ENCODE results near the gene IL13RA1.
"Not testable (repeated sequence)": the region's sequence is repeated elsewhere in the genome, so short reads cannot be mapped to it uniquely, and the experiment has no call there.

IL13RA1 gene

DNA sequence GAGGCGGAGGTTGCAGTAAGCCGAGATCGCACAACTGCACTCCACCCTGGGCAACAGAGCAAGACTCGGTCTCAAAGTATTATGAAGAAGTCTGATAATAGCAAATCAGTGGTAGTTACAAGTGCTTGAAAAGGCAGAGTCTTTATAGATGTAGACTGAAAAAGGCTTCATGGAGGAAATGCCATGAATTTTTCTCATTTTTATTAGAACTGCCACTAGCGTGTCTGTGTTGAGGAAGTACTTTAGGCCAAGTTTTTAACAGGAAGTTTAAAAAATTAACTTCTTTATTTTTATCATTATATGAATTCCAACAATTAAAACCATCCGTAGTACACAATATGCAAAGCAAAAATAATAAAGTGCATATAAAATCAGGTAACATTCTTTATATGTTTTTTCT is 32.8 kb upstream of the IL13RA1 start:
- in situ Hi-C loops (cut with MboI; ENCODE audit: low pct_unique_long_range_greater_than_20kb, low sequenced_read_pairs, unreplicated experiment): no loop called here
- no peak for DNase-seq (ENCODE audit: low spot score)

DNA sequence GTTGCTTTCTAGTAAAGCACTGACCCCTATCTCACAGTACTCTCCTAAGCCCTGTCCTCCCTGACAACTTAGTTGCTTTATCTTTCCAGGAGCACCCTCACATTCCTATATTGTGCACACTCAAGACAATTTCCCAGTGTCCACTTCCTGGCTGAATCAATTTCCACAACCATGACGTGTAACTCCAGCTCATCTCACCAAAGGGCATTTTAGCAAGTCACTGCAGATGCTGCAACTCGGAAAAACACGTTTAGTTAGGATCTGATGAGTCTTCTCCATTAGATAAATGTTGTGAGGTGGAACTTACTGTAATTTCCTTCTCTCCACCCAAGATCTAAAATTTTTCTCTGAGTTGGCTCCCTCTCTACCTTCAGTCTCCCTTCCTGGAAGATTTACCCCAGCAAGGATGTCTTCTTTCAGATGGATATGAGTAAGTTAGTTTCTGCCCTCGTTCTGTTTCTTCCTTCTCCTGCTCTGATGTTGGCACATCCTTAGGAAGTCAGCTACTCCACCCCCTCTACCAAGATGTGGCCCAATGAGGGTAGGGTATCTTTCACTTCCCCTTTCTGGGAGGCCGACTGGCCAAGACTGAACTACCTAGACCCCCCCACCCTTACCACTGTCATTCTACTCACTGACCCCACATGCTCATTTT is 28.8 kb upstream of the IL13RA1 start:
- no peak for DNase-seq (ENCODE audit: low spot score)
- TF ChIP-seq, protein P1, sequence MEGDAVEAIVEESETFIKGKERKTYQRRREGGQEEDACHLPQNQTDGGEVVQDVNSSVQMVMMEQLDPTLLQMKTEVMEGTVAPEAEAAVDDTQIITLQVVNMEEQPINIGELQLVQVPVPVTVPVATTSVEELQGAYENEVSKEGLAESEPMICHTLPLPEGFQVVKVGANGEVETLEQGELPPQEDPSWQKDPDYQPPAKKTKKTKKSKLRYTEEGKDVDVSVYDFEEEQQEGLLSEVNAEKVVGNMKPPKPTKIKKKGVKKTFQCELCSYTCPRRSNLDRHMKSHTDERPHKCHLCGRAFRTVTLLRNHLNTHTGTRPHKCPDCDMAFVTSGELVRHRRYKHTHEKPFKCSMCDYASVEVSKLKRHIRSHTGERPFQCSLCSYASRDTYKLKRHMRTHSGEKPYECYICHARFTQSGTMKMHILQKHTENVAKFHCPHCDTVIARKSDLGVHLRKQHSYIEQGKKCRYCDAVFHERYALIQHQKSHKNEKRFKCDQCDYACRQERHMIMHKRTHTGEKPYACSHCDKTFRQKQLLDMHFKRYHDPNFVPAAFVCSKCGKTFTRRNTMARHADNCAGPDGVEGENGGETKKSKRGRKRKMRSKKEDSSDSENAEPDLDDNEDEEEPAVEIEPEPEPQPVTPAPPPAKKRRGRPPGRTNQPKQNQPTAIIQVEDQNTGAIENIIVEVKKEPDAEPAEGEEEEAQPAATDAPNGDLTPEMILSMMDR (IDR thresholded peaks at IDR 0.05; ENCODE audit: extremely low read depth, insufficient read depth, missing control alignments): no peak
- in situ Hi-C loops (cut with MboI; ENCODE audit: low pct_unique_long_range_greater_than_20kb, low sequenced_read_pairs, unreplicated experiment): no loop called here

More for the DNA sequence above, 32.8 kb upstream of the IL13RA1 start:
- TF ChIP-seq, protein P1 (IDR thresholded peaks at IDR 0.05; ENCODE audit: extremely low read depth, insufficient read depth, missing control alignments): no peak

DNA sequence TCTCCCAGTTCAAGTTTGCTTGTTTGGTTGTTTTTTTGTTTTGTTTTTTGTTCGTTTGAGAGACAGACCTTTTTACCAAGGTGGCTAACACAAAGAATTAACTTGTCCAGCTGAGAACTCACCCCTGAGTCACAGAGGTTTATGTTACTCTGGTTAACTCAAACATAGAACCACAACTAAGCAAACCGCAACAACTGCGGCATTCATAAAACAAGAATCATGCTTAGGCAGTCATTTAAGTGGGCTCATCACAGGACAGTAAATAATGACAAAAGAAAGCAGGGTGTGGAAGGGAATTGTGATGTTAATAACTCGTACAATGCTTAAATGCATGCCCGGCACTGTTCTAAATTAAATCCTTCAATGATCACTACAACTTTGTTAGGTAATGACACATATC is 24.7 kb upstream of the IL13RA1 start:
- in situ Hi-C loops (cut with MboI; ENCODE audit: low pct_unique_long_range_greater_than_20kb, low sequenced_read_pairs, unreplicated experiment): no loop called here
- TF ChIP-seq, protein P1 (IDR thresholded peaks at IDR 0.05; ENCODE audit: extremely low read depth, insufficient read depth, missing control alignments): no peak
- DNase-seq (ENCODE audit: low spot score): no peak

DNA sequence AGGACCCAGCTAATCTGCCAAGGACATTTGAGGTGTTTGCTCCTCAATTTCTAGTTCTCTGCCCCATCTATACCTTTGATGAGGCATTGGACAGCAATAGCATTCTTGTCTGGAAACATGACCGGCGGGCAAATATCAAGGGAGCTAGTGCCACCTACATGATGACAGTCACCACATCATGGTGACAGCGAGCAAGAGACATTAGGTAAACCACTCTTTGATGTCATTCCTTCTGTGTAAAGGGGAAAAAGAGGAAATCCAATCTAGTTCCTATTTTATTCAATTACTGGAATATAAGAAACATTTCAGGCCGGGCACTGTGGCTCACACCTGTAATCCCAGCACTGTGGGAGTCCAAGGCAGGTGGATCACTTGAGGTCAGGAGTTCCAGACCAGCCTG is 20.7 kb upstream of the IL13RA1 start:
- TF ChIP-seq, protein P1 (IDR thresholded peaks at IDR 0.05; ENCODE audit: extremely low read depth, insufficient read depth, missing control alignments): no peak
- in situ Hi-C loops (cut with MboI; ENCODE audit: low pct_unique_long_range_greater_than_20kb, low sequenced_read_pairs, unreplicated experiment): no loop called here
- no peak for DNase-seq (ENCODE audit: low spot score)

DNA sequence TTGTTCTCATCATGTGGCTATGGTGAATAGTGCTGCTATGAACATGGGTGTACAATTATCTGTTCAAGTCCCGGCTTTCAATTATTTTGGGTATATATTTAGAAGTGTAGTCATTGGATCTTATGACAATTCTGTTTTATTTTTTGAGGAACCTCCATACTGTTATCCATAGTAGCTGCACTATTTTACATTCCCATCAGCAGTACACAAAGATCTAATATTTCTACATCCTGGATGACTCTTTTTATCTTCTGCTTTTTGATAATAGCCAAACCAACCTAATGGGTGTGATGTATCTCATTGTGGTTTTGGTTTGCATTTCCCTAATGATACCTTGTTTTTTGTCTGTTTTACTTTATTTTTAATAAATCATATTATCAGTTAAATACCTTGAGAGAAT is 12.9 kb upstream of the IL13RA1 start:
- DNase-seq (ENCODE audit: low spot score): no peak
- TF ChIP-seq, protein P1 (IDR thresholded peaks at IDR 0.05; ENCODE audit: extremely low read depth, insufficient read depth, missing control alignments): no peak
- in situ Hi-C loops (cut with MboI; ENCODE audit: low pct_unique_long_range_greater_than_20kb, low sequenced_read_pairs, unreplicated experiment): no loop called here

DNA sequence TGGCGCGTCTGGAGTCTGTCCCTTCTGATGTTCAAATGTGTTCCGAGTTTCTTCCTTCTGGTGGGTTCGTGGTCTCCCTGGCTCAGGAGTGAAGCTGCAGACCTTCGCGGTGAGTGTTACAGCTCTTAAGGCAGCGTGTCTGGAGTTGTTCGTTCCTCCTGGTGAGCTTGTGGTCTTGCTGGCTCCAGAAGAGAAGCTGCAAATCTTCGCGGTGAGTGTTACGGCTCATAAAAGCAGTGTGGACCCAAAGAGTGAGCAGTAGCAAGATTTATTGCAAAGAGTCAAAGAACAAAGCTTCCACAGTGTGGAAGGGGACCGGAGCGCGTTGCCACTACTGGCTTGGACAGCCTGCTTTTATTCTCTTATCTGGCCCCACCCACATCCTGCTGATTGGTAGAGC is 11.5 kb upstream of the IL13RA1 start:
- DNase-seq (ENCODE audit: low spot score); in situ Hi-C loops (cut with MboI; ENCODE audit: low pct_unique_long_range_greater_than_20kb, low sequenced_read_pairs, unreplicated experiment): not testable (repeated sequence)

DNA sequence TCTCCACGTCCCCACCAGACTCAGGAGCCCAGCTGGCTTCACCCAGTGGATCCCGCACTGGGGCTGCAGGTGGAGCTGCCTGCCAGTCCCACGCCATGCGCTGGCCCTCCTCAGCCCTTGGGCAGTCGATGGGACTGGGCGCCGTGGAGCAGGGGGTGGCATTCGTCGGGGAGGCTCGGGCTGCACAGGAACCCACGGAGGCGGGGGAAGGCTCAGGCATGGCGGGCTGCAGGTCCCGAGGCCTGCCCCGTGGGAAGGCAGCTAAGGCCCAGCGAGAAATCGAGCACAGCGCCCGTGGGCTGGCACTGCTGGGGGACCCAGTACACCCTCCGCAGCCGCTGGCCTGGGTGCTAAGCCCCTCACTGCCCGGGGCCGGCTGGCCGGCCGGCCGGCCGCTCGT is 10.6 kb upstream of the IL13RA1 start:
- DNase-seq (ENCODE audit: low spot score); in situ Hi-C loops (cut with MboI; ENCODE audit: low pct_unique_long_range_greater_than_20kb, low sequenced_read_pairs, unreplicated experiment): not testable (repeated sequence)
